Measurements from ENCODE around the gene ZBED4. TPM values are rescaled to one million over a fixed set of nuclear protein-coding genes. Genes with fewer than 3 reads are reported as not detected.

ZBED4 gene
- total RNA-seq, 1 donor from 2014 or later = 22.7 TPM

DNA sequence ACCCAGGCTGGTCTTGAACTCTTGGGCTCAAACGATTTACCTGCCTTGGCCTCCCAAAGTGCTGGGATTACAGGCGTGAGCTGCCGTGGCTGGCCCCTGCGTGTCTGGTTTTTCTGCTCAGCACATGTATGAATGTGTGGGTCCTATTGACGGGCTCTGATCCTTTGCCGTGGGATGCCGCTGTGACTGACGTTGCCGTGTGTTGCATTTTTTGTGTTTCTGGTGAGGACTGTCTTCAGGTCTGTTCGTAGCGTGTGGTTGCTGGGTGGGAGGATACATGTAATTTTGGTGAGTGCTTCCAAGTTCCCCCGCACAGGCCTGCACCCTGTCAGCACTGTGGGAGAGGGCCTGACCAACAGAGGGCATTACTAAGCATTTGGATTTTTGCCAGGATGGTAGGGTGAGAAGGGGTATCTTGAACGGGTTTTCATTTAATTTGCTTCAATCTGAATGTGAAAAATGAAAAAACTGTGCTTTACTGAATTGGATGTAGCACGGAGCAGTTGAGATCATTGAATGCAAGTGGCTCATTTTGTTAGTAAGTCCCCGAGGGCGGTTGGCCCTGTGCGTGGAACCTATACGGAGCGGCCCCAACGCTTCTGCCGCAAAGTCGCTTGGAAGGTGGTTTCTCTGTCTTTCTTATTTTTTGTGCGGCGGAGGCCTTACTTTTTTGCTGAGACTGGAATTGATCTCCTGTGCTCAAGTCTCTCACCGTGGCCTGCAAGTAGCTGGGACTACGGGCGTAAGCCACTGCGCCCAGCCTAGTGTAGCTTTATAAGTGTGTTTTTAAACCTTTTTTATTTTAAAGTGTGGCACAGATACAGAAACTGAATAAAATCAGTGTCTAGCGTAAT is 8.2 kb downstream of the ZBED4 start:
- Histone ChIP-seq H3K27me3 (ENCODE audit: insufficient read depth, low read length) (no peaks in the 10 kb centered on the region), H3K9me3 (ENCODE audit: insufficient read depth, low read depth, low read length) (no peaks in the 10 kb centered on the region), H3K36me3 (ENCODE audit: insufficient read depth, low read length) (no peaks in the 10 kb centered on the region), H3K79me2 (ENCODE audit: insufficient read depth, low read length) (peaks cover 100% of the 10 kb centered on the region), H4K20me1 (ENCODE audit: insufficient read depth, low read length) (peaks cover 92% of the 10 kb centered on the region), H3K4me1 (ENCODE audit: insufficient read depth, low read length) (no peaks in the 10 kb centered on the region), H3K9ac (ENCODE audit: low read length) (no peak overlapping the region), H3K27ac (ENCODE audit: low read depth, low read length) (no peak overlapping the region), H2AFZ (ENCODE audit: low read depth, low read length) (no peak overlapping the region), H3K4me2 (ENCODE audit: low read length) (no peak overlapping the region), H3K4me3 (ENCODE audit: insufficient read depth, low read depth, low read length) (no peak overlapping the region)
- Mint-ChIP-seq H3K36me3 (ENCODE audit: low read depth, unreplicated experiment) (peaks cover 14% of the 10 kb centered on the region), H3K4me3 (ENCODE audit: unreplicated experiment) (no peak overlapping the region), H3K27ac (ENCODE audit: unreplicated experiment) (no peak overlapping the region), H3K4me1 (ENCODE audit: low read depth, unreplicated experiment) (peaks cover 10% of the 10 kb centered on the region), H3K9me3 (ENCODE audit: unreplicated experiment) (peaks cover 6% of the 10 kb centered on the region), H3K27me3 (ENCODE audit: low read depth, unreplicated experiment) (no peaks in the 10 kb centered on the region)
- no peak for DNase-seq (ENCODE audit: low read depth)
- FAIRE-seq = no peak
- no peak for TF ChIP-seq EZH2 (IDR thresholded peaks at IDR 0.05; ENCODE audit: insufficient read depth, low read length)
- TF ChIP-seq, protein P1, sequence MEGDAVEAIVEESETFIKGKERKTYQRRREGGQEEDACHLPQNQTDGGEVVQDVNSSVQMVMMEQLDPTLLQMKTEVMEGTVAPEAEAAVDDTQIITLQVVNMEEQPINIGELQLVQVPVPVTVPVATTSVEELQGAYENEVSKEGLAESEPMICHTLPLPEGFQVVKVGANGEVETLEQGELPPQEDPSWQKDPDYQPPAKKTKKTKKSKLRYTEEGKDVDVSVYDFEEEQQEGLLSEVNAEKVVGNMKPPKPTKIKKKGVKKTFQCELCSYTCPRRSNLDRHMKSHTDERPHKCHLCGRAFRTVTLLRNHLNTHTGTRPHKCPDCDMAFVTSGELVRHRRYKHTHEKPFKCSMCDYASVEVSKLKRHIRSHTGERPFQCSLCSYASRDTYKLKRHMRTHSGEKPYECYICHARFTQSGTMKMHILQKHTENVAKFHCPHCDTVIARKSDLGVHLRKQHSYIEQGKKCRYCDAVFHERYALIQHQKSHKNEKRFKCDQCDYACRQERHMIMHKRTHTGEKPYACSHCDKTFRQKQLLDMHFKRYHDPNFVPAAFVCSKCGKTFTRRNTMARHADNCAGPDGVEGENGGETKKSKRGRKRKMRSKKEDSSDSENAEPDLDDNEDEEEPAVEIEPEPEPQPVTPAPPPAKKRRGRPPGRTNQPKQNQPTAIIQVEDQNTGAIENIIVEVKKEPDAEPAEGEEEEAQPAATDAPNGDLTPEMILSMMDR (IDR thresholded peaks at IDR 0.05; ENCODE audit: insufficient read depth, low read depth, low read length) = no peak

DNA sequence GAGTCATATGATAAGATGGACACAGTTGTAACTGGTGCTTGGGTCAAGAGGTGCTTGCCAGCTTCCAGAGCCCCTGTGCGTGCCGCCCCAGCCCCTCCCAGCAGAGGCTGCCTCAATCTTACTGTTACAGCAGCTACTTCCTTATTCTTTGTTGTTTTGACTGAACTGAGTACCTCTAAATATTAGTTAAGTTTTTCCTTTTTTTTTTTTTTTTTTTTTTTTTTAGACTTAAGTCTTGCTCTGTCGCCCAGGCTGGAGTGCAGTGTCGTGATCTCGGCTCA is 8.8 kb downstream of the ZBED4 start:
- H3K36me3 ChIP-seq (ENCODE audit: insufficient read depth, low read length) = no peaks in the 10 kb centered on the region
- Mint-ChIP-seq H3K4me3 (ENCODE audit: unreplicated experiment) (no peak overlapping the region), H3K36me3 (ENCODE audit: low read depth, unreplicated experiment) (peaks cover 18% of the 10 kb centered on the region), H3K9me3 (ENCODE audit: unreplicated experiment) (peaks cover 11% of the 10 kb centered on the region), H3K4me1 (ENCODE audit: low read depth, unreplicated experiment) (peaks cover 10% of the 10 kb centered on the region), H3K27ac (ENCODE audit: unreplicated experiment) (no peak overlapping the region), H3K27me3 (ENCODE audit: low read depth, unreplicated experiment) (no peaks in the 10 kb centered on the region)
- no peaks in the 10 kb centered on the region for H3K27me3 ChIP-seq (ENCODE audit: insufficient read depth, low read length)
- H3K4me3 ChIP-seq (ENCODE audit: insufficient read depth, low read depth, low read length) = no peak overlapping the region
- H3K9ac ChIP-seq (ENCODE audit: low read length) = no peak overlapping the region
- H4K20me1 ChIP-seq (ENCODE audit: insufficient read depth, low read length) = peaks cover 92% of the 10 kb centered on the region
- TF ChIP-seq, protein P1 (IDR thresholded peaks at IDR 0.05; ENCODE audit: insufficient read depth, low read depth, low read length) = no peak
- no peak for TF ChIP-seq EZH2 (IDR thresholded peaks at IDR 0.05; ENCODE audit: insufficient read depth, low read length)
- H3K79me2 ChIP-seq (ENCODE audit: insufficient read depth, low read length) = peaks cover 100% of the 10 kb centered on the region
- no peak overlapping the region for H3K4me2 ChIP-seq (ENCODE audit: low read length)
- FAIRE-seq (no peak), DNase-seq (ENCODE audit: low read depth) (no peak)
- no peak overlapping the region for H3K27ac ChIP-seq (ENCODE audit: low read depth, low read length)
- no peak overlapping the region for H2AFZ ChIP-seq (ENCODE audit: low read depth, low read length)
- no peaks in the 10 kb centered on the region for H3K9me3 ChIP-seq (ENCODE audit: insufficient read depth, low read depth, low read length)
- no peaks in the 10 kb centered on the region for H3K4me1 ChIP-seq (ENCODE audit: insufficient read depth, low read length)

DNA sequence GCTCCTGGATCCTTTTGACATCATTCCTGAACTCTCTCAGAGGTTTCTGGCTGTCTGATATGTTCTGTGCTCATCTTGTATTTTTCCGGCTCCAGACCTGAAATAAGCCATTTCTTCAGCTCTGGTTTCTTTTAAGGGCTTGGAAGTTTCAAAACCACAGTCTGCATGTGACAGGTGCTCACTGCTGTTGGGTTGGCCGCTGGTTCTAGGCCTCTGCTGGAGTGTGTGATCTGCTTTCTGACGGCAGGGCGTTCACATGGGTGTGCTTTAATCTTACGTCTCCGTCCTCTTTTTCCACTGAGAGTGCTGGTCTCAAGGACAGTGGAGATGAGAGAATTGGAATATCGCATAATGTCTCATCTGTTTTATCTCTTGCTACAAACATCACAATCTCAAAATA is 10.3 kb downstream of the ZBED4 start:
- no peaks in the 10 kb centered on the region for H3K36me3 ChIP-seq (ENCODE audit: insufficient read depth, low read length)
- no peaks in the 10 kb centered on the region for H3K27me3 ChIP-seq (ENCODE audit: insufficient read depth, low read length)
- Mint-ChIP-seq H3K4me3 (ENCODE audit: unreplicated experiment) (no peak overlapping the region), H3K27ac (ENCODE audit: unreplicated experiment) (no peak overlapping the region), H3K36me3 (ENCODE audit: low read depth, unreplicated experiment) (peaks cover 27% of the 10 kb centered on the region), H3K27me3 (ENCODE audit: low read depth, unreplicated experiment) (no peaks in the 10 kb centered on the region), H3K4me1 (ENCODE audit: low read depth, unreplicated experiment) (peaks cover 5% of the 10 kb centered on the region), H3K9me3 (ENCODE audit: unreplicated experiment) (peaks cover 13% of the 10 kb centered on the region)
- DNase-seq (ENCODE audit: low read depth) (no peak), FAIRE-seq (no peak)
- no peak overlapping the region for H3K4me2 ChIP-seq (ENCODE audit: low read length)
- no peak overlapping the region for H2AFZ ChIP-seq (ENCODE audit: low read depth, low read length)
- peaks cover 100% of the 10 kb centered on the region for H3K79me2 ChIP-seq (ENCODE audit: insufficient read depth, low read length)
- H4K20me1 ChIP-seq (ENCODE audit: insufficient read depth, low read length) = peaks cover 91% of the 10 kb centered on the region
- no peak overlapping the region for H3K9ac ChIP-seq (ENCODE audit: low read length)
- H3K4me1 ChIP-seq (ENCODE audit: insufficient read depth, low read length) = no peaks in the 10 kb centered on the region
- H3K4me3 ChIP-seq (ENCODE audit: insufficient read depth, low read depth, low read length) = no peak overlapping the region
- no peak overlapping the region for H3K27ac ChIP-seq (ENCODE audit: low read depth, low read length)
- no peaks in the 10 kb centered on the region for H3K9me3 ChIP-seq (ENCODE audit: insufficient read depth, low read depth, low read length)
- TF ChIP-seq, protein P1 (IDR thresholded peaks at IDR 0.05; ENCODE audit: insufficient read depth, low read depth, low read length) = no peak
- no peak for TF ChIP-seq EZH2 (IDR thresholded peaks at IDR 0.05; ENCODE audit: insufficient read depth, low read length)

All from astrocyte (in vitro differentiated cells and primary cell).